RWPE1 (cell line): ENCODE data around the gene PRDX2.

Experiments used
- CTCF ChIA-PET: fragments of 350-600 bp; sonication (Branson Sonifier 250); formaldehyde crosslinking; extraction: SDS; loops from one replicate; lab custom pipeline; 2021; lab: Yijun Ruan, JAX
- POLR2A ChIA-PET: fragments of 400-600 bp; formaldehyde crosslinking; extraction: SDS; loops from one replicate; lab custom pipeline; 2020; ENCODE audit warnings: antibody characterized with exemption; ENCODE audit not compliant: low non-redundant PET; lab: Yijun Ruan, JAX
- DNase-seq: peaks from one replicate; pipeline ENCODE4 v3.0.0; 2012; ENCODE audit warnings: low spot score
- H3K27ac ChIP-seq: fragments of 450-650 bp; 2 replicates; pipeline ENCODE4 v1.5.1; 2017
- TF ChIP-seq, protein P1 (sequence below): fragments of 450-650 bp; conservative IDR thresholded peaks from 2 replicates; pipeline ENCODE4 v1.5.1; 2017; ENCODE audit warnings: low read depth, mild to moderate bottlenecking

PRDX2 gene

DNA sequence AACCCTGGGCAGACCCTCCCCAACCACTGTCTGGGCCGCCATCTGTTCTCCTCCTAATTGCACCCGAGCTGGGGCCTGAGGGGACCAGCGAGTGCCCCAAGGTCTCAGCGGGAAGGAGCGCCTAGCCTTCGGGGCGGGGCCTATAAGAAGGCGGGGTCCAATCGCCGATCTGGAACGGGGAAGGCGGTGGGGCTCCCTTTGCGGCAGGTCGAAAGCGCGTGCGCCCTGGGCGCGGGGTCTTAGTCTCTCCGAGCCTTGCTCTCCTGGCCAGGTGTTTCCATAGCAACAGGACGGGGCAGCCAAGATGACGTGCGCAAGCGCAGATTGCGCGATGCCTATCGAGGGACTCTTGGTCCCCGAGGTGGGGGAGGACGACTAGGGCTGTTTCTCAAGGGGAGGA, 39.5 kb upstream of the PRDX2 start:
- no peak for DNase-seq
- CTCF ChIA-PET: no interaction called here
- peak overlapping the region; percentile 60 for H3K27ac ChIP-seq
- POLR2A ChIA-PET: no interaction called here
- TF ChIP-seq, protein P1, sequence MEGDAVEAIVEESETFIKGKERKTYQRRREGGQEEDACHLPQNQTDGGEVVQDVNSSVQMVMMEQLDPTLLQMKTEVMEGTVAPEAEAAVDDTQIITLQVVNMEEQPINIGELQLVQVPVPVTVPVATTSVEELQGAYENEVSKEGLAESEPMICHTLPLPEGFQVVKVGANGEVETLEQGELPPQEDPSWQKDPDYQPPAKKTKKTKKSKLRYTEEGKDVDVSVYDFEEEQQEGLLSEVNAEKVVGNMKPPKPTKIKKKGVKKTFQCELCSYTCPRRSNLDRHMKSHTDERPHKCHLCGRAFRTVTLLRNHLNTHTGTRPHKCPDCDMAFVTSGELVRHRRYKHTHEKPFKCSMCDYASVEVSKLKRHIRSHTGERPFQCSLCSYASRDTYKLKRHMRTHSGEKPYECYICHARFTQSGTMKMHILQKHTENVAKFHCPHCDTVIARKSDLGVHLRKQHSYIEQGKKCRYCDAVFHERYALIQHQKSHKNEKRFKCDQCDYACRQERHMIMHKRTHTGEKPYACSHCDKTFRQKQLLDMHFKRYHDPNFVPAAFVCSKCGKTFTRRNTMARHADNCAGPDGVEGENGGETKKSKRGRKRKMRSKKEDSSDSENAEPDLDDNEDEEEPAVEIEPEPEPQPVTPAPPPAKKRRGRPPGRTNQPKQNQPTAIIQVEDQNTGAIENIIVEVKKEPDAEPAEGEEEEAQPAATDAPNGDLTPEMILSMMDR: no peak

DNA sequence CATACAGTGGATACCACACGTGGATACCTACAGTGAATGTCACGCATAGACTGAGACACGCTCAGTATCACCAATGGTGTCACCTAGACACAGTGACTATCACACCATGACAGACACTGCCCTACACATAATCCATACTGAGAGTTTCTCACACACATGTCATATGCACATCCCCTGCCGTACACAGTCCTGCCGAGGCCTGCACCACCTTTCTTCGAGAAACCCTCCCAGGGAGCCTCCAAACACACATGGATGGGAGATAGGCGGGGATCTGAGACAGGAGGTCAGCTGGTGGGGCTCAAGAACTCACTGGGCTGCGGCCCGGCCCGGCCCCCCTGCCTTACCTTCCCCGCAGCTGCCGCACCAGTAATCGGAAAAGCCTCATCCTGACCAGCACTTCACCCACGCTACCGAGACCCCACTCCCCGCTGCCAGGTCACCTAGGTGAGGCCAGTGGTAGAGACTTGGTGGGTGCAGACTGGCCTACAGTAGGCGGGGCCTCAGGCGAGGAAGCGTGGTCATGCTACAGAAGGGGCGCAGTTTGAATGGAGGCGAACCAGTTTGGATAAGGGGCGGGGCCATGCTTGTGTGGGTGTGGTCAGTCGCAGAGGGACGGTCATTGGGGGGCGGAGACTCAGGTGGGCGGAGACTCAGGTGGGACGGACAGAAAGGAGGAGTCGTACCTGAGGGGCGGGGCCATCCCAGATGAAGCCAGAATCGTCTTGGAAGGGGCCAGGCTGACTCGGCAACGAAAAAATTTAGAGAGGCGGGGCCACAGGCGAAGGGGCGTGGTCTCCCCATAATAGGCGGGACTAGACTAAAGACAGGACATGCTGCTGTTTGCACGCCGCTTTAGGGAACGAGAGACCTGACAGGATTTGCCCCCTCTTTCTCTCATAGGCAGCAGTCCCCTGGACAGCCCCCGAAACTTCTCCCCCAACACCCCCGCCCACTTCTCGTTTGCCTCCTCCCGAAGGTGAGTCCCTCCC, 38.8 kb upstream of the PRDX2 start:
- ChIA-PET POLR2A (no interaction called here), CTCF (no interaction called here)
- H3K27ac ChIP-seq: peak overlapping the region; percentile 60
- TF ChIP-seq, protein P1: no peak
- peak; percentile 94 for DNase-seq

DNA sequence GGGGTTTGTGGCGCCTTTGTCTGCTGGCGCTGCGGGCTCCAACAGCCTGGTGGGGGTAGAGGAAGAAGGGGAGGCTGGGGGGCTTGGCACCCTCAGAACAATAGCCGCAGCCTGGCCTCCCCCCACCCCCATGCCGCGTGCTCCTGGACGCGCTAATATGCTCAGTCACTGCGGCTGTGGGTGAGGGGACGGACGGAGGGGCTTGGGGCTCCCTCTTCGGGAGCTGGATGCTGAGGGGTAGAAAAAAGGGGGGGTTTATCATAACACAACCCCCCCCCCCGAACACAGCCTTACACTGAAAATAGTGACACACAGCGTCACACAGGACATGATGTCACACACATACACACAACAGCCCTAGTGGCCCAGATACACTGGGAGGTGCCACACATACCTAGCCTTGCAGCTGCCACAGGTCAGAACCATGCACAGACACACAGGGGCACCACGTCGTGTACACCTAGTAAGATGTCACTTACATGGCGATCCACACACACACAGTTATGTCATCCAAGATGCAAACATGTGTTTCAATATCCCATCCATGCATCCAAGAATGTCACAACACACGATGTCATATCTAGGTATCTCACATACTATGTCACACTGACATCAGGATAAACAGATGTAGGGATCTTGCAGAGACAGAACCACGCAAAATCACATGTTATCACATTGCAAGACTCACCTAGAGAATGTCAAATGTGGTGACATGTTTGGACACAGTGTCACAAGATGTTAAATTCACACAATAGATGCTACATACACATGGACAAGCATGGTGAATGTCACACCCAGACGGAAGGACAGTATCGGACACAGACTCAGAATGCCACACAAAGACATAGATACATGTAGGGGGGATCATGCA, 37.5 kb upstream of the PRDX2 start:
- TF ChIP-seq, protein P1: no peak
- ChIA-PET CTCF (interaction anchor here (0.6 to 0.7 kb wide), 5 partner anchors 25 to 698 kb away, joined by 3 to 6 read pairs (median 3); no protein-coding TSS in a partner anchor), POLR2A (no interaction called here)
- no peak overlapping the region for H3K27ac ChIP-seq
- DNase-seq: no peak

DNA sequence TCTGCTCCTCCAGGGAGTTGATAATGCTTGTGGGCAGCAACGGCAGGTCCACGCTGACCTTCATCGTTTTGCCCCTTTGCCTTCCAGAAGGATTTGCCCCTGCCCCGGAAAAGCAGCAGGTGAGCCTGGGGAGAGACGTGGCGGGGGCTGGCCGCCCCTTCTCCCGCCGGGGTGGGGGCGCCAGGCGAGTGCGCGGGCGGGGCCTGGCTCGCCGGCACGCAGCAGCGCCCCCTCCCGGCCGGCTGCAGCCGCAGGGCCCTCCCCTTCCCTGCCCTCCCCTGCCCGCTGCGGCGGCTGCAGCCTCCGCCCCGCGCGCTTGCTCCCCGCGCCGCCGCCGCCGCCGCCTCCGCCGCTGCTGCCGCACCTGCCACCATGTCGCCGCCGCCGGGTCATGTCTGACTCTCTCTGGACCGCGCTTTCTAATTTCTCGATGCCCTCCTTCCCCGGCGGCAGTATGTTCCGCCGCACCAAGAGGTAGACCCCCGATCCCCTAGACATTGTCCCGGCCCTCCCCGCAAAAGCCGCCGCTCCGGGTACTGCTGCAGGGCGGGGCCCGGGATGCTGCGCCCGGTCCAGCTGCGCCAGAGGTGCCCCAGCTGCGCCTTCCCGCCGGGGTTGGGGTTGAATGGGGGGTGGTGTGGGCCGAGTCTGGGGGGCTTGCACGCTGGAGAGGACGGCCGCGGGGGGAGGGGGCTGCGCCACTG, 36.7 kb upstream of the PRDX2 start, which contains the start of gene MAST1:
TSS of gene MAST1 (plus strand) at position 334 of the 704 bp plus-strand sequence. CDS start at position 392, 58 bp downstream.
- ChIA-PET CTCF (interaction anchor here (0.6 to 0.7 kb wide), 5 partner anchors 24 to 697 kb away, joined by 3 to 6 read pairs (median 3); no protein-coding TSS in a partner anchor), POLR2A (no interaction called here)
- DNase-seq: no peak
- no peak within 1 kb of the TSS for H3K27ac ChIP-seq
- TF ChIP-seq, protein P1: peak; percentile 77

DNA sequence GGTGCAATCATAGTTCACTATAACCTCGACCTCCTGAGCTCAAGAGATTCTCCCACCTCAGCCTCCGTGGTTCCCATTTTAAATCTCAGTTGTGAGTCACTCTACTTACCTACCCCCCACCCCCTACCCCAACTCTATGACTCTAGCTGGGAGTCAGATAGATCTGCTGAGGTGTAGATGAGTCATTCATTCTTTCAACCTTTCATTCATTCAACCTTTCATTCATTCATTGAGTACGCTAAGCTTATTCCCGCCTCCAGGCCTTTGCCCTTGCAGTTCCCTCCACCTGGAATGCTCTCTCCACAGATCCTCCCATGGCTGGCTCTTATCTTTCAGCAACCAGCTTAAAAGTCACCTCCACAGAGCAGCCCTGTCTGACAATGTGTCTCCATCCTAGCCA, 35.6 kb upstream of the PRDX2 start:
- no peak overlapping the region for H3K27ac ChIP-seq
- ChIA-PET POLR2A (interaction anchor here (0.6 kb wide), 1 partner anchor 64 kb away, joined by 5 read pairs; no protein-coding TSS in a partner anchor), CTCF (interaction anchor here (0.5 to 1.4 kb wide), 3 partner anchors 11 to 63 kb away, joined by 3 to 11 read pairs (median 6); partner anchors contain the start of gene THSD8)
- DNase-seq: peak; percentile 79
- TF ChIP-seq, protein P1: no peak
